ENCODE data around the gene IRF6. TPM values are rescaled to one million over a fixed set of nuclear protein-coding genes. Genes with fewer than 3 reads are reported as not detected.

Gene IRF6
- total RNA-seq, result 19.6 and 23.4 TPM in 2 replicates
- long read RNA-seq, full-length matches to known transcripts, result 2 of 5 reads
- long read RNA-seq, partial matches to known transcripts, result 1 of 5 reads
- long read RNA-seq, other reads (novel, unspliced or antisense), result 2 of 5 reads

- Mint-ChIP-seq H3K27ac (peak within 1 kb of the TSS; percentile 98), H3K36me3 (ENCODE audit: insufficient read depth) (no peaks in the 10 kb centered on the region), H3K27me3 (no peaks in the 10 kb centered on the region), H3K4me3 (ENCODE audit: low read depth) (peak within 1 kb of the TSS; percentile 94), H3K9me3 (ENCODE audit: low read depth) (no peaks in the 10 kb centered on the region), H3K4me1 (ENCODE audit: low read depth) (peaks cover 22% of the 10 kb centered on the region)
- DNase-seq (ENCODE audit: low spot score, unreplicated experiment), result peak; percentile 98
- no peak for TF ChIP-seq CTCF (IDR thresholded peaks at IDR 0.05; ENCODE audit: unreplicated experiment)
These were observed at the start of gene IRF6 for GRCh38 chr1:209805875-209806760. TSS of gene IRF6 (minus strand) at chr1:209806142. CDS start at chr1:209801413, 4,729 bp downstream.

GRCh38 chr1:209855623-209856022 lies 49.7 kb upstream of the IRF6 start:
- no peak overlapping the region for H3K27ac Mint-ChIP-seq
- H3K4me3 Mint-ChIP-seq (ENCODE audit: low read depth), result no peak overlapping the region
- H3K27me3 Mint-ChIP-seq, result no peaks in the 10 kb centered on the region
- no peaks in the 10 kb centered on the region for H3K9me3 Mint-ChIP-seq (ENCODE audit: low read depth)
- no peaks in the 10 kb centered on the region for H3K4me1 Mint-ChIP-seq (ENCODE audit: low read depth)
- no peak for TF ChIP-seq CTCF (IDR thresholded peaks at IDR 0.05; ENCODE audit: unreplicated experiment)
- DNase-seq (ENCODE audit: low spot score, unreplicated experiment), result no peak
- peaks cover 3% of the 10 kb centered on the region for H3K36me3 Mint-ChIP-seq (ENCODE audit: insufficient read depth)

GRCh38 chr1:209855006-209855405 lies 49.1 kb upstream of the IRF6 start:
- H3K27ac Mint-ChIP-seq, result no peak overlapping the region
- no peaks in the 10 kb centered on the region for H3K4me1 Mint-ChIP-seq (ENCODE audit: low read depth)
- TF ChIP-seq CTCF (IDR thresholded peaks at IDR 0.05; ENCODE audit: unreplicated experiment), result no peak

GRCh38 chr1:209854196-209854595 lies 48.3 kb upstream of the IRF6 start:
- no peaks in the 10 kb centered on the region for H3K9me3 Mint-ChIP-seq (ENCODE audit: low read depth)
- no peak overlapping the region for H3K4me3 Mint-ChIP-seq (ENCODE audit: low read depth)
- H3K27ac Mint-ChIP-seq, result no peak overlapping the region
- peaks cover 3% of the 10 kb centered on the region for H3K36me3 Mint-ChIP-seq (ENCODE audit: insufficient read depth)
- H3K27me3 Mint-ChIP-seq, result no peaks in the 10 kb centered on the region
- no peak for DNase-seq (ENCODE audit: low spot score, unreplicated experiment)
- no peaks in the 10 kb centered on the region for H3K4me1 Mint-ChIP-seq (ENCODE audit: low read depth)
- TF ChIP-seq CTCF (IDR thresholded peaks at IDR 0.05; ENCODE audit: unreplicated experiment), result no peak

More at GRCh38 chr1:209855006-209855405, 49.1 kb upstream of the IRF6 start:
- no peak overlapping the region for H3K4me3 Mint-ChIP-seq (ENCODE audit: low read depth)
- peaks cover 3% of the 10 kb centered on the region for H3K36me3 Mint-ChIP-seq (ENCODE audit: insufficient read depth)
- H3K27me3 Mint-ChIP-seq, result no peaks in the 10 kb centered on the region
- no peaks in the 10 kb centered on the region for H3K9me3 Mint-ChIP-seq (ENCODE audit: low read depth)
- no peak for DNase-seq (ENCODE audit: low spot score, unreplicated experiment)

- H3K9me3 Mint-ChIP-seq (ENCODE audit: low read depth), result no peaks in the 10 kb centered on the region
- H3K4me1 Mint-ChIP-seq (ENCODE audit: low read depth), result no peaks in the 10 kb centered on the region
- H3K4me3 Mint-ChIP-seq (ENCODE audit: low read depth), result no peak overlapping the region
- DNase-seq (ENCODE audit: low spot score, unreplicated experiment), result no peak
- H3K27me3 Mint-ChIP-seq, result no peaks in the 10 kb centered on the region
- no peak overlapping the region for H3K27ac Mint-ChIP-seq
- peaks cover 3% of the 10 kb centered on the region for H3K36me3 Mint-ChIP-seq (ENCODE audit: insufficient read depth)
- TF ChIP-seq CTCF (IDR thresholded peaks at IDR 0.05; ENCODE audit: unreplicated experiment), result no peak
These were observed 47.7 kb upstream of the IRF6 start for GRCh38 chr1:209853676-209854075.

All from progenitor cell of endocrine pancreas (in vitro differentiated cells).